ENCODE data around the gene SLC28A1. TPM values are rescaled to one million over a fixed set of nuclear protein-coding genes. Genes with fewer than 3 reads are reported as not detected.

The SLC28A1 gene
- total RNA-seq, 1 experiment from 2014 or later: 0.13 TPM

DNA sequence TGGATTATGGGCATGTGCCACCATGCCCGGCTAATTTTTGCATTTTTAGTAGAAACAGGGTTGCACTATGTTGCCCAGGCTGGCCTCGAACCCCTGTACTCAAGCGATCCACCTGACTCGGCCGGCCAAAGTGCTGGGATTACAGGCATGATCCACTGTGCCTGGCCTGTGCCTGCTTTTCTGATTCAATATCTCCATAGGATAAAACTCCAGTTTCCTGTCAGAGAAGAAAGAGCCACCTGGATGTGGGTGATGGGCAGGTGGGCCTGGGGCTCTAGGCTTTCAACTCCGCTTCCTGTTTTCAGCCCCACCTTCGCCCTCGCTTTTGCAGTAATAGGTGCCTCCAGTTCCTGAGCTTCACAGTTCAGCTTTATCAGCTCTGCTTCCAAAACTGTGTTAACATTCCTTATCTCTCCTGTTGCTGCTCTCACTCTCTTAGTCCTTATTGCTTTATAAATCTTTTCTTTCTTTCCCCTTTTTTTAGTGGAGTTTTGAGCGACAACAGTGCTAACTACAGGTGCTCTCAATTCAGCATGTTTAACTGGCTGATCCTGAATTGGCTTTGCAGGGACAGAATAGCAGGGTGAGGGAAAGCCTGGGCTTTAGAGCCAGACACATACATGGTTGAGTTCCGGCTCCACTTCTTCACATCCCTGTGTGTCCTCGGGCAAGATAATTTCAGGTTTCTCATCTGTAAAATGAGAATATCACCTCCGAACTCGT lies 76.1 kb downstream of the SLC28A1 start:
- Mint-ChIP-seq H3K4me3 (peak overlapping the region in 1 of 2 experiments; percentile 18; a peak in 1 of 5 replicates), H3K27ac (peak overlapping the region; percentile 13 to 66 (median 28)), H3K36me3 (ENCODE audit: insufficient read depth in 1 of 3, low read depth in 3 of 3) (peaks cover 0 to 14% (median 7%) of the 10 kb centered on the region in 3 experiments; a peak in 6 of 7 replicates), H3K9me3 (peaks cover 10 to 18% of the 10 kb centered on the region in 2 experiments; a peak in 4 of 5 replicates), H3K27me3 (ENCODE audit: low read depth) (no peaks in the 10 kb centered on the region), H3K4me1 (peaks cover 29 to 37% of the 10 kb centered on the region in 2 experiments)
- DNase-seq: peak; percentile 74
- H3K23ac ChIP-seq (ENCODE audit: insufficient read length, low read depth, low read length): no peak overlapping the region
- H4K91ac ChIP-seq (ENCODE audit: insufficient read length, low read depth, low read length): no peak overlapping the region
- H3K18ac ChIP-seq (ENCODE audit: insufficient read length, low read depth, low read length): no peak overlapping the region
- H2BK12ac ChIP-seq (ENCODE audit: insufficient read length, low read depth, low read length): no peak overlapping the region
- peak overlapping the region; percentile 78 for H3K27ac ChIP-seq (ENCODE audit: insufficient read length, low read depth, low read length)
- no peak overlapping the region for H2AK5ac ChIP-seq (ENCODE audit: insufficient read length, low read length)
- H4K5ac ChIP-seq (ENCODE audit: insufficient read length, low read depth, low read length): no peak overlapping the region
- TF ChIP-seq, protein P1, sequence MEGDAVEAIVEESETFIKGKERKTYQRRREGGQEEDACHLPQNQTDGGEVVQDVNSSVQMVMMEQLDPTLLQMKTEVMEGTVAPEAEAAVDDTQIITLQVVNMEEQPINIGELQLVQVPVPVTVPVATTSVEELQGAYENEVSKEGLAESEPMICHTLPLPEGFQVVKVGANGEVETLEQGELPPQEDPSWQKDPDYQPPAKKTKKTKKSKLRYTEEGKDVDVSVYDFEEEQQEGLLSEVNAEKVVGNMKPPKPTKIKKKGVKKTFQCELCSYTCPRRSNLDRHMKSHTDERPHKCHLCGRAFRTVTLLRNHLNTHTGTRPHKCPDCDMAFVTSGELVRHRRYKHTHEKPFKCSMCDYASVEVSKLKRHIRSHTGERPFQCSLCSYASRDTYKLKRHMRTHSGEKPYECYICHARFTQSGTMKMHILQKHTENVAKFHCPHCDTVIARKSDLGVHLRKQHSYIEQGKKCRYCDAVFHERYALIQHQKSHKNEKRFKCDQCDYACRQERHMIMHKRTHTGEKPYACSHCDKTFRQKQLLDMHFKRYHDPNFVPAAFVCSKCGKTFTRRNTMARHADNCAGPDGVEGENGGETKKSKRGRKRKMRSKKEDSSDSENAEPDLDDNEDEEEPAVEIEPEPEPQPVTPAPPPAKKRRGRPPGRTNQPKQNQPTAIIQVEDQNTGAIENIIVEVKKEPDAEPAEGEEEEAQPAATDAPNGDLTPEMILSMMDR (conservative IDR thresholded peaks at IDR 0.05): no peak
- WGBS (ENCODE audit: extremely low coverage, insufficient read length, low lambda C conversion rate): no CpG with 5 or more reads among the region's 13 CpGs
- no peak overlapping the region for H2BK5ac ChIP-seq (ENCODE audit: insufficient read length, low read length)
- H3K27me3 ChIP-seq (ENCODE audit: insufficient read depth, low read length): no peaks in the 10 kb centered on the region
- H2BK120ac ChIP-seq (ENCODE audit: low read depth, low read length, poor library complexity, severe bottlenecking): no peak overlapping the region
- no peak overlapping the region for H3T11ph ChIP-seq (ENCODE audit: low read length)
- H2BK15ac ChIP-seq (ENCODE audit: low read depth, low read length): no peak overlapping the region
- H3K4me2 ChIP-seq (ENCODE audit: insufficient read depth, insufficient read length, low read length): peak overlapping the region; percentile 26
- peaks cover 5% of the 10 kb centered on the region for H3K9me3 ChIP-seq (ENCODE audit: control insufficient read depth, low read depth, low read length)
- H3K4me1 ChIP-seq (ENCODE audit: insufficient read depth, low read length): peaks cover 2% of the 10 kb centered on the region
- H3K79me2 ChIP-seq (ENCODE audit: insufficient read depth, low read length): no peaks in the 10 kb centered on the region
- no peaks in the 10 kb centered on the region for H3K23me2 ChIP-seq (ENCODE audit: insufficient read length, low read depth, low read length, poor library complexity, severe bottlenecking)
- H2AFZ ChIP-seq (ENCODE audit: low read length): peak overlapping the region; percentile 2
- no peak overlapping the region for H3K14ac ChIP-seq (ENCODE audit: insufficient read depth, low read length)
- no peak overlapping the region for H3K4ac ChIP-seq (ENCODE audit: low read depth, low read length)
- no peak overlapping the region for H3K56ac ChIP-seq (ENCODE audit: insufficient read length, low read depth, low read length)
- H3K9ac ChIP-seq (ENCODE audit: extremely low read depth, insufficient read length, low read length): no peak overlapping the region
- H2BK20ac ChIP-seq (ENCODE audit: low read depth, low read length, poor library complexity, severe bottlenecking): no peak overlapping the region
- H4K20me1 ChIP-seq (ENCODE audit: control insufficient read depth, insufficient read depth, insufficient read length): no peaks in the 10 kb centered on the region
- H4K8ac ChIP-seq (replicated peaks; ENCODE audit: insufficient read length, low read depth, low read length): no peak overlapping the region
- no peaks in the 10 kb centered on the region for H3K79me1 ChIP-seq (ENCODE audit: insufficient read depth, low read depth, low read length, poor library complexity, severe bottlenecking)

Measured in H9 (cell line).